ENCODE data around the gene PLCG1.

Gene PLCG1

DNA sequence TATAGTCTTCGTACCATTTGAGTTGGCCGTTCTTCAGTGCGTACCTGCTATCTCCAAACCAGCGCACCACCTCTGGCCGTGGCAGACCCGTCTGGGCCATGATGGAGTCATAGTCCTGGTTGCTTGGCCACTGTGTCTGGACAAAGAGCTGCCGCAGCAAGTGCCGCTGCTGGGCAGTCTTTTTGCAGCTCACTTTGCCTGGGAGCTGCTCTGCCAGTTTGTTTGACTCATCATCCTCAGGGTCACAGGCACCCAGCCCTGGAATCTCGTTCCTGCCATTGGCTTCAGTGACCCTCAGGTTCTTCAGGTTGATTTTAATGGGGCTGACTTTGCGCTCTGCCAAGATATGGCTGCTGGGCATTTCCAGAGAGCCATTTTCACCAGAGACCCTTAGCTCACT, 65.1 kb downstream of the PLCG1 start:
- DNase-seq (ENCODE audit: insufficient read length, low spot score) (no peak), FAIRE-seq (no peak)

DNA sequence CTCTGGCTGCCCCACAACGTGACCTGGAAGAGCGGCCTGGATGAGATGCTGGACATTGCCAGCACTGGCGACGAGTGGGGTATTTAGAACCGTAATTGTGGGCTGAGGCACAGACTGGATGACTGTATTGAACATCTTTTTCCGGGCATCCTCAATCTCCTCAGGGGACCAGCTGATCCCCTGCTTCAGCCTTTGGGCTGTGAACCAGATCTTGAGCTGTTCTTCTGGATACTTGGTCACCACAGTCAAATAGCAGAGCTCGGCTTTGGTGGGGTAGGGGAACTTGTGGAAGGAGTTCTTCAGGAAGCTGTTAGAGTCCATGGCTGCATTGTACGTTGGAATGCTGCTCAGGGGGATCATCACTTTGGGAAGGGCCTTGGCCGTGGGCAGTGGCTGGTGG, 66.3 kb downstream of the PLCG1 start:
- no peak for FAIRE-seq
- no peak for DNase-seq (ENCODE audit: insufficient read length, low spot score)

DNA sequence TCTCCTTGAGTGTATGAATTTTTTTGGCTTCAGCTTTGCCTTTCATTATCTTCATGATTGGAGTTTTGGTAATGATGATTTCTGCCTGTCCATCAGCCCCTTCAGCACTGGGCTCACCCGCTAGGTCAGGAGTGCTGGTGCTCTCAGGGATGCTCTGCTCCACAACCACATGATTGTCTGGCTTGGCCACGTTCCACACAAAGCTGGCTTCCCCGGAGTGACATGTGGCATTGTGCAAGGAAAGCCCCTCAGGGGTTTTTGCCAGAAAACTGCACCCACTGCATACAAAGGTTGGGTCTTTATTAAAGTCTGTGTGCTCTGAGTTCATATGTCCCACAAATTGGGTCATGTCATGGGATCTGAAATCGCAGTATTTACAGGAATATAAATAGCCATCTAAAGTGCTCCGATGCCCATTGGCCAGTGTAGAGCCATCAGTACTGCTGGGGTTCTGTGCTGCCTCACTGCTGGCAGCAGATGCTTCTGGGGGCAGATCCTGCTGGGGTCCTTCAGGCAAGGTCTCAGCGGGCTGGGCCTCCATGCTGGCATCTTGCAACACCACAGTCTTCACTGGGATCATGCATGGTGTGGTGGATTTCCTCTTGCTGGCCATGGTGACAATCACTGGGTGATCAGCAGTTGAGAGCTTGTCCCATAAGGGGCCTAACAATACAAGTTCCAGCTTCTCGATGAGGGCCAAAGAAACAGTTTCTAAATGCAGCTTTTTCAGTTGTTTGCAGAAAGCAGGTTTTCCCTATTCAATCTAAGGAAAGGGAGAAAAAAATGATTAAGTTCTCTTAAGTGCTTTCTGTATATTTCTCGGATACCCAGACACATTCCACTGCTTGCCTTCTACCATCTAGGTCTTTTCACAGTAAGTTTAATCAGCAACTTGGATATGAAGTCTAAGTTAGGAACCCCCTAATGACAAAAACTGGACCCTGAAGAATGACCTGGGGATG, 67.2 kb downstream of the PLCG1 start:
- DNase-seq (ENCODE audit: insufficient read length, low spot score) (no peak), FAIRE-seq (peak; percentile 66)

GRCh38 chr20:41205313-41205712, 68.0 kb downstream of the PLCG1 start:
- no peak for DNase-seq (ENCODE audit: insufficient read length, low spot score)
- FAIRE-seq = no peak

- FAIRE-seq = peak; percentile 66
- DNase-seq (ENCODE audit: insufficient read length, low spot score) = peak; percentile 33
Measured at GRCh38 chr20:41213150-41213820, 75.9 kb downstream of the PLCG1 start.

- DNase-seq (ENCODE audit: insufficient read length, low spot score) (no peak), FAIRE-seq (no peak)
Measured at GRCh38 chr20:41214202-41214601, 76.9 kb downstream of the PLCG1 start.

DNA sequence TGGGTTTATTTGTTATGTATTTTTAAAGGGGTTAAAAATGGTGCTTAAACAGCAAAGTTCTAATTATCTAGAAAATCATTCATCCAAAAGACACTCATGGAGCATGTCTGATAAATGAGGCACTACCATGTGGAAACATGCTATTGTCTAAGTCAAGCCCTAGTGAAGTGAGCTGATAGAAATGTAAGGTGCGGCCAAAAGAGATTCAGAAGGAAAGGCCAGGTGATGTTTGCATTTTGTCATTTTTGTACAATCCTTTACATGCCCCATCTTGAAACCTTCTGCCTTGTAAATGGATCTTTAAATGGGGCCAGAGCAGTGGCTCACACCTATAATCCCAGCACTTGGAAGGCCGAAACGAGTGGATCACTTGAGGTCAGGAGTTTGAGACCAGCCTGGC, 77.3 kb downstream of the PLCG1 start:
- DNase-seq (ENCODE audit: insufficient read length, low spot score) (no peak), FAIRE-seq (peak; percentile 38)

DNA sequence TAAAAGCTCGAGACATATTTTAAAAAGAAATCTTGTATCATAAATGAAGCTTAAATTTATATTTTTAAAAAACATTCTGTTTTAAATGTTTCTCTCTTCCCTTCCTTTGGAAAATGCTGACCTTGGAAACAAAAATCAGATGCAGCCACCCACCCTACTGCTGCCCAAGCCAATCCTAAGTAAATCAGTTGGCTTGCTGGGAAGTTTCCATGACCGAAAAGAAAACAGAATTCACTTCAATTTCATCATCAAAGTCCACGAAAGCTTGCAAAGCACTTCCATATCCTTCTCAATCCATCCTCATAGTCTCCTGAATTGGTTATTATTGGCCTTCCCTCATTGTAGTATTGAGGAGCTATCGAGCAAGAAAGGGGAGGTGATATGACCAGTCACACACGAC, 80.1 kb downstream of the PLCG1 start:
- FAIRE-seq = no peak

DNA sequence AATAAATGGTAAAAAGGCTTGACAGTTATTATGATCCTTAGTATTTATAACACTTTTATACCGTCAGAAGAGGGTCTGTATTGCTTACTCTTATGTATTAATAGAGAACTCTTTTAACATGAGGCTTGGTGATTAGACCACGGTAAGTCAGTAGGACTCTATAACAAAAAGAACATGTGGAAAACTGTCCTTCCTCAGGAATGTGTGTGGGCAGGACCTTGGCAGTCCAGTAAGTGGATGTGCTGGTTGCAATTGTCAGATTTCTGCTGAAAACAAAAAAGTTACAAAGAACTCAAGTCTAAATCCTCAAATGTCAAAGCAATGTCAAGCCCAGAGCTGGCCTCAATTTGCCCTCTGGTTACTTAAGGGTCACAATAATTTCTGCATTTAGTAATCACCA, 81.1 kb downstream of the PLCG1 start:
- FAIRE-seq = no peak

More for the DNA sequence above, 80.1 kb downstream of the PLCG1 start:
- DNase-seq (ENCODE audit: insufficient read length, low spot score) = no peak

DNA sequence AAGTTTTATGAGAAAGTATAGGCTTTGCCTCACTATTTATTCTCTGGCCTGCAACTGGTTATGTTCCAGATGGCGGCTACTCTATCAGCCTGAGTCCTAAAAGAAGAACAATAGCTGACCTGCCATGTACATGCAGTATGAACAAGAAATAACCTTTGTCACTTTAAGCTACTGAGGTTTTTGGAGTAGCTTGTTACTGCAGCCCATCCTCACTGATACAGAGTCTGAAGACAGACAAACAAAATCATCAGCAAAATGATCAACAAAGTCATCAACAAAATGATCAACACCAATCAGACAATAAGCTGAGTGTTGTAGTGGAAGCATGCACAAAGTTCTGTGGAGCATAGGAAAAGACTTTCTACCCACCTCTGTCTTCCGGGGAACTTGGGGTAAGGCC, 82.5 kb downstream of the PLCG1 start:
- no peak for DNase-seq (ENCODE audit: insufficient read length, low spot score)
- FAIRE-seq = peak; percentile 93

More for the DNA sequence above, 81.1 kb downstream of the PLCG1 start:
- no peak for DNase-seq (ENCODE audit: insufficient read length, low spot score)

- peak; percentile 63 for FAIRE-seq
- no peak for DNase-seq (ENCODE audit: insufficient read length, low spot score)
Measured at GRCh38 chr20:41221614-41222218, 84.4 kb downstream of the PLCG1 start.

DNA sequence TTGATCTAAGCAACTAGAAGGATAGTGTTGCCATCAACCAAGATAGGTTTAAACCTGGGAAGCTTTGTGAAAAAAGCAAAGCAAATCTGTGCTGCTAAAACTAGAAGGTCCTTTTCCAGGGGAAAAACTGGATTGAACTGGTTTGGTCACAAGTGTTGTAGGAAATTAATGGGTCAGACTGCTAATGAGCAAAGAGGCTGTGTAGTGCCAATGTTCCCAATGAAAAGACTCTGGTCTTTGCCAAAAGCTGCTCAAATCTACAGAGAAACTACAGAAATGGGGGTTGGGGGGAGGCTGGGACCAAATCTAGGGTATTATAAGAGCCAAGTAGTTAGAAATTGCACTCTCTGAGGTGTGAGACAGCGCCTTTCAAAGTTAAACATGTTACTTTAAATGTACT, 85.0 kb downstream of the PLCG1 start:
- FAIRE-seq = no peak

GRCh38 chr20:41222703-41223102, 85.4 kb downstream of the PLCG1 start:
- FAIRE-seq (no peak), DNase-seq (ENCODE audit: insufficient read length, low spot score) (no peak)

More for the DNA sequence above, 85.0 kb downstream of the PLCG1 start:
- DNase-seq (ENCODE audit: insufficient read length, low spot score) = no peak

DNA sequence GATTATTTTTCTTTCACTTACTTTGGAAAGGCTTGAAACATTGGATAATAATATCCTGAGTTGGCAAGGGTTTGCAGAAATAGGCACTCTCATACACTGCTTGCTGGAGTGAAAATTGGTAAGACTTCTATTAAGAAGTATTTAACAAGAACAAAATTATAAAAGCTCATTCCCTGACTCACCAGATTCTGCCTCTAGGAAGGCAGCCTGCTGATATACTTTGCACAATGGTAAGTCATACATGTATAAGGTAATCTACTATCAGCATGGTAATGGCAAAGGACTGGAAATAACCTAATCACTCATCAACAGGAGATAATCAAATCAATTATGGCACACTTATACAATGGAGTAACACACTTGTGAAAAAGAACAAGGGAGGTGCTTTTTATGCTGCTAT, 85.8 kb downstream of the PLCG1 start:
- FAIRE-seq (no peak), DNase-seq (ENCODE audit: insufficient read length, low spot score) (no peak)

- FAIRE-seq (no peak), DNase-seq (ENCODE audit: insufficient read length, low spot score) (no peak)
Measured at GRCh38 chr20:41224281-41224680, 86.9 kb downstream of the PLCG1 start.

DNA sequence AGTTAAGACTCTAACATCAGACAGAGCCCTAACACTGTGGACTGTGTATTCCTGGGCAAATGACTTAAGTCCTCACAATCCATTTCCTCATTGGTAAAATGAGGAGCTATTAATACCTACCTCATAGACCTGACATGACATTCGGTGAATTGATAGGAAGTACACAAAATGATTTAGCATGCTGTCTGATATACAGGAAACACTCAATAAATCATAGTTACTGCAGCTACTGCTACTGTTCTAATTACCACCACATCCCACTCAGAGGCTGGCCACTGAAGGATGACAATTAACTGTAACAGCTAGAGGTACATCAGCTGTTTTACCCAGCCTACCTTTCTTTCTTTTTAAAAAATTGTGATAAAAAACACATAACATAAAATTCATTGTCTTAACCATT, 87.7 kb downstream of the PLCG1 start:
- no peak for FAIRE-seq
- no peak for DNase-seq (ENCODE audit: insufficient read length, low spot score)

DNA sequence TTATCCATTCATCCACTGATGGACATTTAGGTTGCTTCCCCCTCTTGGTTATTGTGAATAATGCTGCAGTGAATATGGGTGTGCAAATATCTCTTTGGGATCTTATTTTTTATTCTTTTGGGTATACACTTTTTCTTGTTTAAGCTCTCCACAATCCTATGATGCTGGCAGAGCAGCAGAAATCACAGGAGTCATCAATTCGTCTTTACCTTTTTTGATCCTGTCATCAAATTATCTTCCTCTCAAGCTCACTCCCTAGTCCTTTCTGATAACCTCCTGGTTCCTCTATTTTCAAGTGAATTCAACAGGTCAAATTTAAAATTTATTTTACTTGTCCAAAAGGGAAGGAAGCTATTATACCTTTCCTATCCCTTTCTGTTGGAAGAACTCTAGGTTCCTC, 89.1 kb downstream of the PLCG1 start:
- DNase-seq (ENCODE audit: insufficient read length, low spot score) = no peak
- FAIRE-seq = no peak

Measured in HTR-8/SVneo (cell line).